Measurements from ENCODE around the gene SELENOS. TPM values are rescaled to one million over a fixed set of nuclear protein-coding genes. Genes with fewer than 3 reads are reported as not detected.

SELENOS gene
- total RNA-seq, 1 donor from 2014 or later, result 48.9 TPM

- TF ChIP-seq CTCF (IDR thresholded peaks at IDR 0.05; ENCODE audit: unreplicated experiment), result no peak
- no peak overlapping the region for H3K4me3 Mint-ChIP-seq (ENCODE audit: unreplicated experiment)
- peaks cover 5% of the 10 kb centered on the region for H3K27me3 Mint-ChIP-seq (ENCODE audit: unreplicated experiment)
- no peak for DNase-seq (ENCODE audit: low spot score)
- H3K9me3 Mint-ChIP-seq (ENCODE audit: unreplicated experiment), result no peaks in the 10 kb centered on the region
- H3K36me3 Mint-ChIP-seq (ENCODE audit: low read depth, unreplicated experiment), result no peaks in the 10 kb centered on the region
- H3K27ac Mint-ChIP-seq (ENCODE audit: unreplicated experiment), result no peak overlapping the region
- peaks cover 14% of the 10 kb centered on the region for H3K4me1 Mint-ChIP-seq (ENCODE audit: unreplicated experiment)
These were observed 32.2 kb downstream of the SELENOS start for GRCh38 chr15:101244889-101245668.

GRCh38 chr15:101244036-101244781 lies 33.1 kb downstream of the SELENOS start:
- no peak for TF ChIP-seq CTCF (IDR thresholded peaks at IDR 0.05; ENCODE audit: unreplicated experiment)
- Mint-ChIP-seq H3K27ac (ENCODE audit: unreplicated experiment) (no peak overlapping the region), H3K4me1 (ENCODE audit: unreplicated experiment) (peaks cover 20% of the 10 kb centered on the region), H3K36me3 (ENCODE audit: low read depth, unreplicated experiment) (no peaks in the 10 kb centered on the region), H3K27me3 (ENCODE audit: unreplicated experiment) (peaks cover 3% of the 10 kb centered on the region), H3K4me3 (ENCODE audit: unreplicated experiment) (no peak overlapping the region), H3K9me3 (ENCODE audit: unreplicated experiment) (no peaks in the 10 kb centered on the region)
- no peak for DNase-seq (ENCODE audit: low spot score)

- no peaks in the 10 kb centered on the region for H3K9me3 Mint-ChIP-seq (ENCODE audit: unreplicated experiment)
- H3K27ac Mint-ChIP-seq (ENCODE audit: unreplicated experiment), result no peak overlapping the region
- H3K36me3 Mint-ChIP-seq (ENCODE audit: low read depth, unreplicated experiment), result no peaks in the 10 kb centered on the region
- no peak overlapping the region for H3K4me3 Mint-ChIP-seq (ENCODE audit: unreplicated experiment)
- no peak for DNase-seq (ENCODE audit: low spot score)
- peaks cover 1% of the 10 kb centered on the region for H3K27me3 Mint-ChIP-seq (ENCODE audit: unreplicated experiment)
- no peak for TF ChIP-seq CTCF (IDR thresholded peaks at IDR 0.05; ENCODE audit: unreplicated experiment)
- H3K4me1 Mint-ChIP-seq (ENCODE audit: unreplicated experiment), result peaks cover 22% of the 10 kb centered on the region
These were observed 33.9 kb downstream of the SELENOS start for GRCh38 chr15:101243420-101243819.

- no peak for DNase-seq (ENCODE audit: low spot score)
- Mint-ChIP-seq H3K27ac (ENCODE audit: unreplicated experiment) (no peak overlapping the region), H3K36me3 (ENCODE audit: low read depth, unreplicated experiment) (no peaks in the 10 kb centered on the region)
These were observed 34.3 kb downstream of the SELENOS start for GRCh38 chr15:101242999-101243336.

More at GRCh38 chr15:101242999-101243336, 34.3 kb downstream of the SELENOS start:
- no peaks in the 10 kb centered on the region for H3K9me3 Mint-ChIP-seq (ENCODE audit: unreplicated experiment)
- no peak overlapping the region for H3K4me3 Mint-ChIP-seq (ENCODE audit: unreplicated experiment)
- TF ChIP-seq CTCF (IDR thresholded peaks at IDR 0.05; ENCODE audit: unreplicated experiment), result no peak
- H3K4me1 Mint-ChIP-seq (ENCODE audit: unreplicated experiment), result peaks cover 22% of the 10 kb centered on the region
- H3K27me3 Mint-ChIP-seq (ENCODE audit: unreplicated experiment), result peaks cover 1% of the 10 kb centered on the region

All from endothelial cell (in vitro differentiated cells).